Ishikawa (cell line): ENCODE results near the gene PPP1R13B.

Source experiments
- CREB1 ChIP-seq: IDR thresholded peaks from 2 replicates; pipeline ENCODE4 v1.6.1; 2012; ENCODE audit warnings: low read depth
- YY1 ChIP-seq: IDR thresholded peaks from 2 replicates; pipeline ENCODE4 v1.6.1; 2012; ENCODE audit warnings: low read depth
- TF ChIP-seq, protein P1 (sequence below): IDR thresholded peaks from 2 replicates; pipeline ENCODE4 v1.6.1; 2012
- TF ChIP-seq, protein P2 (sequence below): IDR thresholded peaks from 2 replicates; pipeline ENCODE4 v1.6.1; 2012; ENCODE audit warnings: low read depth, mild to moderate bottlenecking

DNA sequence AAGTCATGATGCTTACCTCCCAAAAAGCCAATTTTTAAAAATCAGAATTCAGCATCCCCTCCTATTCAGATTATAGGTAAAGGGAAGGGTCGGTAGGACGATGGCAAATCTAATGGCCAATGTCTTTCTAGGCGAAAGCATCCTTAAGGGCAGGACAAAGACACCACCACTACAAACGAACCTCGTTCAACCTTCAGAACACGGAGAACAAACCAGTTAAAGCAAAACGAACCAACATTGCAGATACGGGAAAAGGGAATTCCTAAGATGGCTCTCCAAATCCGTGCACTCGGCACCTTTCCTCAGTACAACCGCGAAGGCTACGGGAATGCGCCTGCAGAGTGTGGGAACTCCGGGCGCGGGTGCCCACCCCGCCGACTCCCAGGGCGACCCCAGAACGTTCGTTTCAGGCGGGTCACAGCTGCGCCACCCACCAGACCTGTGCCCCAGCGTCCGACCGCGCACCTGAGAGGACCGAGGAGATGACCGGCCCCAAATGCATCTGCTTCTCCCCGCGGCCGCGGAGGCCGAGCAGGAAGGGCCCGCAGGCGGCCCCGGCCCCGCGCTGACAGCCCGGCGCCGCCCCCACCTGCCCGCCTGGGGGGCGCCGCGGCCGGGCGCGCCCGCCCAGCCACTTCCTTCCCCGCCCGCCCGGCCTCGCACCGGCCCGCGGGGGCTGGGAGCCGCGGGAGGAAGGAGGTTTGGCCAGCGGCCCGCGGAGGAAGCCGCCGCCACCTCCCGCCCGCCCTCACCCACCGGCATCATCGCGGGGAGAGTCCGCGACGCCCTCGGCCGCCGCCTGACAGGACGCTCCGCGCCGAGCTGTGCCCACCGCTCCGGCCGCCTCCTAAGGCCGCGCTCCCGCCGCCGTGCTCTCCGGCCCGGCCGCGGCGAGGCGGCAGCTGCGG is 578 bp downstream of the PPP1R13B start:
- no peak for TF ChIP-seq CREB1
- 0 out of 2 replicates have a peak, but pooled peaks have one; percentile 49 for TF ChIP-seq YY1
- TF ChIP-seq, protein P1, sequence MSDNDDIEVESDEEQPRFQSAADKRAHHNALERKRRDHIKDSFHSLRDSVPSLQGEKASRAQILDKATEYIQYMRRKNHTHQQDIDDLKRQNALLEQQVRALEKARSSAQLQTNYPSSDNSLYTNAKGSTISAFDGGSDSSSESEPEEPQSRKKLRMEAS: no peak
- TF ChIP-seq, protein P2, sequence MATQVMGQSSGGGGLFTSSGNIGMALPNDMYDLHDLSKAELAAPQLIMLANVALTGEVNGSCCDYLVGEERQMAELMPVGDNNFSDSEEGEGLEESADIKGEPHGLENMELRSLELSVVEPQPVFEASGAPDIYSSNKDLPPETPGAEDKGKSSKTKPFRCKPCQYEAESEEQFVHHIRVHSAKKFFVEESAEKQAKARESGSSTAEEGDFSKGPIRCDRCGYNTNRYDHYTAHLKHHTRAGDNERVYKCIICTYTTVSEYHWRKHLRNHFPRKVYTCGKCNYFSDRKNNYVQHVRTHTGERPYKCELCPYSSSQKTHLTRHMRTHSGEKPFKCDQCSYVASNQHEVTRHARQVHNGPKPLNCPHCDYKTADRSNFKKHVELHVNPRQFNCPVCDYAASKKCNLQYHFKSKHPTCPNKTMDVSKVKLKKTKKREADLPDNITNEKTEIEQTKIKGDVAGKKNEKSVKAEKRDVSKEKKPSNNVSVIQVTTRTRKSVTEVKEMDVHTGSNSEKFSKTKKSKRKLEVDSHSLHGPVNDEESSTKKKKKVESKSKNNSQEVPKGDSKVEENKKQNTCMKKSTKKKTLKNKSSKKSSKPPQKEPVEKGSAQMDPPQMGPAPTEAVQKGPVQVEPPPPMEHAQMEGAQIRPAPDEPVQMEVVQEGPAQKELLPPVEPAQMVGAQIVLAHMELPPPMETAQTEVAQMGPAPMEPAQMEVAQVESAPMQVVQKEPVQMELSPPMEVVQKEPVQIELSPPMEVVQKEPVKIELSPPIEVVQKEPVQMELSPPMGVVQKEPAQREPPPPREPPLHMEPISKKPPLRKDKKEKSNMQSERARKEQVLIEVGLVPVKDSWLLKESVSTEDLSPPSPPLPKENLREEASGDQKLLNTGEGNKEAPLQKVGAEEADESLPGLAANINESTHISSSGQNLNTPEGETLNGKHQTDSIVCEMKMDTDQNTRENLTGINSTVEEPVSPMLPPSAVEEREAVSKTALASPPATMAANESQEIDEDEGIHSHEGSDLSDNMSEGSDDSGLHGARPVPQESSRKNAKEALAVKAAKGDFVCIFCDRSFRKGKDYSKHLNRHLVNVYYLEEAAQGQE: no peak
